ENCODE results near the gene POLA1.
"Not testable (repeated sequence)": the region's sequence is repeated elsewhere in the genome, so short reads cannot be mapped to it uniquely, and the experiment has no call there.

POLA1 gene

DNA sequence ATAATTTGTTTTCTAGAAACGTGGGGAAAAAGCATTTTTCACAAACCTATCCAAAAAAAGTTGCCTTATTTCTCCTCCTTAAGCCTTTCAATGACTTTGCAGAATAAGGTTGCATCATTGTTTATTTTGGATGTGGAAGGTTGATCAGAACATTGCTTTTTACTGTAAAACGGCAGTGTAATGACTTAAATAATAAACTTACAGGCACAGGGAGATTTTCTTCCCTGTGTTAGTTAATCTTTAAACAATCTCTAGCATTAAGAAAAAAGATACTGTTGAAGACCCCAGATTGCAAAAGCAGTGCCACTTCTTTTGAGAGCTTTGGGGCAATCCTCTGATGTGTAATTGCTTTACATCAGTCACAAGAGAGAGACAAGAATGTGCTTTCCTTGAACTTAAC is 168.6 kb downstream of the POLA1 start:
- Histone ChIP-seq H3K23ac (ENCODE audit: low read depth, low read length, poor library complexity) (no peak overlapping the region), H4K8ac (ENCODE audit: low read depth, low read length) (no peak overlapping the region), H2BK5ac (ENCODE audit: low read length) (no peak overlapping the region), H3K4ac (ENCODE audit: low read length) (no peak overlapping the region), H4K91ac (ENCODE audit: low read depth, low read length, poor library complexity) (no peak overlapping the region), H3K14ac (ENCODE audit: low read length) (no peak overlapping the region), H3K4me3 (ENCODE audit: low read length in 2 of 2) (no peak overlapping the region), H2AFZ (ENCODE audit: low read length) (no peak overlapping the region), H3K27me3 (ENCODE audit: control insufficient read depth in 3 of 3, insufficient read depth in 3 of 3, low read depth in 1 of 3, low read length in 3 of 3) (no peaks in the 10 kb centered on the region), H2BK15ac (ENCODE audit: low read length) (no peak overlapping the region), H3K4me2 (ENCODE audit: insufficient read depth, low read length, poor library complexity, severe bottlenecking) (no peak overlapping the region), H2BK120ac (ENCODE audit: low read depth, low read length) (no peak overlapping the region), H2BK12ac (ENCODE audit: low read length) (no peak overlapping the region), H2AK5ac (ENCODE audit: low read depth, low read length) (no peak overlapping the region), H3K79me1 (ENCODE audit: low read depth, low read length) (no peaks in the 10 kb centered on the region), H3K9ac (ENCODE audit: low read depth, low read length, poor library complexity) (no peak overlapping the region), H3K18ac (ENCODE audit: low read length) (no peak overlapping the region), H3K4me1 (ENCODE audit: control insufficient read depth in 2 of 2, insufficient read depth in 1 of 2, low read depth in 1 of 2, low read length in 2 of 2) (no peaks in the 10 kb centered on the region), H3K9me3 (replicated peaks in 1 of 2; ENCODE audit: control insufficient read depth in 2 of 2, insufficient read depth in 1 of 2, low read depth in 1 of 2, low read length in 2 of 2) (no peaks in the 10 kb centered on the region), H3K36me3 (replicated peaks in 1 of 2; ENCODE audit: control insufficient read depth in 2 of 2, insufficient read depth in 2 of 2, low read length in 2 of 2) (no peaks in the 10 kb centered on the region), H3K27ac (replicated peaks; ENCODE audit: low read length) (no peak overlapping the region)
- WGBS, 2 donors (ENCODE audit: extremely low coverage in 2 of 2, insufficient read length in 2 of 2, insufficient replicate concordance in 1 of 2) = no CpG with 5 or more reads among the region's 2 CpGs
- DNase-seq (ENCODE audit: low spot score) = no peak

DNA sequence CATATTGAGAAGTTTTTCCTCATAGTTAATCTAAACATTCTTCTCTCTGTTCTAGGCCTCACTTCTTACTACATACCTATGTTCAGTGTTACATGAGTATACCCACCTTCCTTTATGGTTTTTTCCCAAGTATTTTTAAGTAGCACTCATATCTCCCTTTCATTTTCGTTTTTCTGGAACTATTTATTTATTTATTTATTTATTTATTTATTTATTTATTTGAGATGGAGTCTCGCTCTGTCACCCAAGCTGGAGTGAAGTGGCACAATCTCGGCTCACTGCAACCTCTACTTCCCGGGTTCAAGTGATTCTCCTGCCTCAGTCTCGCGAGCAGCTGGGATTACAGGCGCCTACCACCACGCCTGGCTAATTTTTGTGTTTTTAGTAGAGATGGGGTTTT is 170.1 kb downstream of the POLA1 start:
- H3K9me3 ChIP-seq (replicated peaks in 1 of 2; ENCODE audit: control insufficient read depth in 2 of 2, insufficient read depth in 1 of 2, low read depth in 1 of 2, low read length in 2 of 2); H3K4ac ChIP-seq (ENCODE audit: low read length); H4K91ac ChIP-seq (ENCODE audit: low read depth, low read length, poor library complexity): not testable (repeated sequence)

DNA sequence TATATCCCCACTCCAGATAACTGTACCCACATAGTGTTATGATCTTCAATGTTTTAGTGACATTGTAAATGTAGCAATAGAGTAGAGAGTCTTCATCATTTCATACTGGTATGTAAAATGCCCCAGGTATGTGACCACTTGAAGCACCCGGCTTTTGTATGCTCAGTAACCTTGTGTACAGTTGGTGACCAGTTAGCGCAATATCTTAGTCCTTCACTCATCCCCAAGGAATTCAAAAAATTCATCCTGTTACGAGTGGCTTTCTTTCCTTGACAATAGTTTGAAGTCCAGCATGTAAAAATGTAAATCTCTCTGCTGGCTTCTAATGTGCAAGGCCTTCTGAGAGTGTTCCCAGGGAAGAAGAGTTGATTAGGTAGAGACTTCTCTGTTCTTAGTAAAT is 176.4 kb downstream of the POLA1 start:
- H3K4me3 ChIP-seq (ENCODE audit: low read length in 2 of 2) = no peak overlapping the region
- H3K9ac ChIP-seq (ENCODE audit: low read depth, low read length, poor library complexity) = no peak overlapping the region
- no peak overlapping the region for H3K27ac ChIP-seq (replicated peaks; ENCODE audit: low read length)
- no peaks in the 10 kb centered on the region for H3K4me1 ChIP-seq (ENCODE audit: control insufficient read depth in 2 of 2, insufficient read depth in 1 of 2, low read depth in 1 of 2, low read length in 2 of 2)
- no peak overlapping the region for H2AK5ac ChIP-seq (ENCODE audit: low read depth, low read length)
- WGBS, 2 donors (ENCODE audit: extremely low coverage in 2 of 2, insufficient read length in 2 of 2, insufficient replicate concordance in 1 of 2) = no CpG with 5 or more reads among the region's 3 CpGs
- no peak overlapping the region for H2AFZ ChIP-seq (ENCODE audit: low read length)
- no peak overlapping the region for H3K4me2 ChIP-seq (ENCODE audit: insufficient read depth, low read length, poor library complexity, severe bottlenecking)
- H3K23ac ChIP-seq (ENCODE audit: low read depth, low read length, poor library complexity) = no peak overlapping the region
- H2BK12ac ChIP-seq (ENCODE audit: low read length) = no peak overlapping the region
- no peak overlapping the region for H2BK5ac ChIP-seq (ENCODE audit: low read length)
- H2BK15ac ChIP-seq (ENCODE audit: low read length) = no peak overlapping the region
- no peak for DNase-seq (ENCODE audit: low spot score)
- no peak overlapping the region for H4K8ac ChIP-seq (ENCODE audit: low read depth, low read length)
- H3K36me3 ChIP-seq (replicated peaks in 1 of 2; ENCODE audit: control insufficient read depth in 2 of 2, insufficient read depth in 2 of 2, low read length in 2 of 2) = peaks cover 0 to 3% of the 10 kb centered on the region in 2 donors
- no peak overlapping the region for H2BK120ac ChIP-seq (ENCODE audit: low read depth, low read length)
- H3K18ac ChIP-seq (ENCODE audit: low read length) = no peak overlapping the region
- no peak overlapping the region for H3K14ac ChIP-seq (ENCODE audit: low read length)
- no peaks in the 10 kb centered on the region for H3K9me3 ChIP-seq (replicated peaks in 1 of 2; ENCODE audit: control insufficient read depth in 2 of 2, insufficient read depth in 1 of 2, low read depth in 1 of 2, low read length in 2 of 2)
- no peak overlapping the region for H4K91ac ChIP-seq (ENCODE audit: low read depth, low read length, poor library complexity)
- H3K4ac ChIP-seq (ENCODE audit: low read length) = no peak overlapping the region
- H3K27me3 ChIP-seq (ENCODE audit: control insufficient read depth in 3 of 3, insufficient read depth in 3 of 3, low read depth in 1 of 3, low read length in 3 of 3) = no peaks in the 10 kb centered on the region
- no peaks in the 10 kb centered on the region for H3K79me1 ChIP-seq (ENCODE audit: low read depth, low read length)

More for the DNA sequence above, 170.1 kb downstream of the POLA1 start:
- not testable (repeated sequence) for H3K18ac ChIP-seq (ENCODE audit: low read length); H2BK12ac ChIP-seq (ENCODE audit: low read length); H3K14ac ChIP-seq (ENCODE audit: low read length); H2BK5ac ChIP-seq (ENCODE audit: low read length); H2AK5ac ChIP-seq (ENCODE audit: low read depth, low read length); H3K23ac ChIP-seq (ENCODE audit: low read depth, low read length, poor library complexity); H3K9ac ChIP-seq (ENCODE audit: low read depth, low read length, poor library complexity); DNase-seq (ENCODE audit: low spot score); H3K4me1 ChIP-seq (ENCODE audit: control insufficient read depth in 2 of 2, insufficient read depth in 1 of 2, low read depth in 1 of 2, low read length in 2 of 2); H3K27me3 ChIP-seq (ENCODE audit: control insufficient read depth in 3 of 3, insufficient read depth in 3 of 3, low read depth in 1 of 3, low read length in 3 of 3); H2BK15ac ChIP-seq (ENCODE audit: low read length); H3K36me3 ChIP-seq (replicated peaks in 1 of 2; ENCODE audit: control insufficient read depth in 2 of 2, insufficient read depth in 2 of 2, low read length in 2 of 2); H3K79me1 ChIP-seq (ENCODE audit: low read depth, low read length); H3K4me2 ChIP-seq (ENCODE audit: insufficient read depth, low read length, poor library complexity, severe bottlenecking); H3K4me3 ChIP-seq (ENCODE audit: low read length in 2 of 2); H3K27ac ChIP-seq (replicated peaks; ENCODE audit: low read length); H2AFZ ChIP-seq (ENCODE audit: low read length); H4K8ac ChIP-seq (ENCODE audit: low read depth, low read length); H2BK120ac ChIP-seq (ENCODE audit: low read depth, low read length)
- WGBS, 2 donors (ENCODE audit: extremely low coverage in 2 of 2, insufficient read length in 2 of 2, insufficient replicate concordance in 1 of 2) = no CpG with 5 or more reads among the region's 8 CpGs

DNA sequence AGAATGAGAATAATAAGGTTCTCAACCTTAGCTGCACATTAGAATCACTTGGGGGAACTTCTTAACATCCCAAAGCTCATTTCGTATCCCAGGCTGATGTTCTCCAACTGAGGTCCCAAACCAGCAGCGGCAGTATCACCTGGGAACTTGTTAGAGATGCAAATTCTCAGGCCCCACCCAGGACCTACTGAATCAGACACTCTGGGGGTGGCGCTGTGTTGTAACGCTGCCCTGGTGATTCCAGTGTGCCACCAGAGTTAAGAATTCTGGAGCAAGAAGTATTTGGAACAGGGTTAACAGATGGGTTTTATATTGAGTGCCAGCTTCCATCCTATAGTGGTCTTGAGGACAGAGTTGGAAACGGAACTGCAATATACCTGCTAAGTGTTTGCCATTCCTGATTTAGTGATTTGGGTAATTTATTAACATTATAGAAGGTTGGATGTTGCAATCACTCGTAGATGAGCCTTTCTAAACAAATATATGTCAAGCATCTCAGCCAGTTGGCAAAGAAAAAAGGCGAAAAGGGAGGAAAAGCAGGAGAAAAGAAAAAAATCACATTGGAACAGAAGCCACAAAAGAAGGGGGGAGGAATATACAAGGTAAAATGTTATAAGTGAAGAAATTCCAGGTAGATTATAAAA is 181.0 kb downstream of the POLA1 start:
- no peak for DNase-seq (ENCODE audit: low spot score)
- no peak overlapping the region for H4K91ac ChIP-seq (ENCODE audit: low read depth, low read length, poor library complexity)
- no peak overlapping the region for H3K27ac ChIP-seq (replicated peaks; ENCODE audit: low read length)
- no peak overlapping the region for H3K4me2 ChIP-seq (ENCODE audit: insufficient read depth, low read length, poor library complexity, severe bottlenecking)
- WGBS, 2 donors (ENCODE audit: extremely low coverage in 2 of 2, insufficient read length in 2 of 2, insufficient replicate concordance in 1 of 2) = no CpG with 5 or more reads among the region's 7 CpGs
- peaks cover 0 to 29% of the 10 kb centered on the region in 2 donors for H3K4me1 ChIP-seq (ENCODE audit: control insufficient read depth in 2 of 2, insufficient read depth in 1 of 2, low read depth in 1 of 2, low read length in 2 of 2)
- H3K18ac ChIP-seq (ENCODE audit: low read length) = no peak overlapping the region
- H3K14ac ChIP-seq (ENCODE audit: low read length) = no peak overlapping the region
- H3K4ac ChIP-seq (ENCODE audit: low read length) = no peak overlapping the region
- H2AK5ac ChIP-seq (ENCODE audit: low read depth, low read length) = no peak overlapping the region
- H3K27me3 ChIP-seq (ENCODE audit: control insufficient read depth in 3 of 3, insufficient read depth in 3 of 3, low read depth in 1 of 3, low read length in 3 of 3) = no peaks in the 10 kb centered on the region
- no peak overlapping the region for H2AFZ ChIP-seq (ENCODE audit: low read length)
- H2BK15ac ChIP-seq (ENCODE audit: low read length) = no peak overlapping the region
- no peaks in the 10 kb centered on the region for H3K9me3 ChIP-seq (replicated peaks in 1 of 2; ENCODE audit: control insufficient read depth in 2 of 2, insufficient read depth in 1 of 2, low read depth in 1 of 2, low read length in 2 of 2)
- H2BK5ac ChIP-seq (ENCODE audit: low read length) = no peak overlapping the region
- H3K79me1 ChIP-seq (ENCODE audit: low read depth, low read length) = no peaks in the 10 kb centered on the region
- H3K23ac ChIP-seq (ENCODE audit: low read depth, low read length, poor library complexity) = no peak overlapping the region
- no peak overlapping the region for H2BK120ac ChIP-seq (ENCODE audit: low read depth, low read length)
- no peaks in the 10 kb centered on the region for H3K36me3 ChIP-seq (replicated peaks in 1 of 2; ENCODE audit: control insufficient read depth in 2 of 2, insufficient read depth in 2 of 2, low read length in 2 of 2)
- no peak overlapping the region for H4K8ac ChIP-seq (ENCODE audit: low read depth, low read length)
- no peak overlapping the region for H3K9ac ChIP-seq (ENCODE audit: low read depth, low read length, poor library complexity)
- H2BK12ac ChIP-seq (ENCODE audit: low read length) = no peak overlapping the region
- no peak overlapping the region for H3K4me3 ChIP-seq (ENCODE audit: low read length in 2 of 2)

All from neuronal stem cell (in vitro differentiated cells).